A172 (cell line): Measurements from ENCODE around the gene BTBD9. TPM values are rescaled to one million over a fixed set of nuclear protein-coding genes. Genes with fewer than 3 reads are reported as not detected.

Experiments used
- DNase-seq: peaks from one replicate; pipeline ENCODE4 v3.0.0-alpha.2; 2015; ENCODE audit warnings: low spot score
- total RNA-seq: library from RNA; depleted of rRNA; stranded (reverse); fragments of >200 nt; shearing (Covaris generic); gene quantifications from 2 replicates; pipeline ENCODE4 v1.2.3, GENCODE V29; 2014; rRNA removed

The BTBD9 gene
- total RNA-seq = 6.9 and 8.9 TPM in 2 replicates

DNA sequence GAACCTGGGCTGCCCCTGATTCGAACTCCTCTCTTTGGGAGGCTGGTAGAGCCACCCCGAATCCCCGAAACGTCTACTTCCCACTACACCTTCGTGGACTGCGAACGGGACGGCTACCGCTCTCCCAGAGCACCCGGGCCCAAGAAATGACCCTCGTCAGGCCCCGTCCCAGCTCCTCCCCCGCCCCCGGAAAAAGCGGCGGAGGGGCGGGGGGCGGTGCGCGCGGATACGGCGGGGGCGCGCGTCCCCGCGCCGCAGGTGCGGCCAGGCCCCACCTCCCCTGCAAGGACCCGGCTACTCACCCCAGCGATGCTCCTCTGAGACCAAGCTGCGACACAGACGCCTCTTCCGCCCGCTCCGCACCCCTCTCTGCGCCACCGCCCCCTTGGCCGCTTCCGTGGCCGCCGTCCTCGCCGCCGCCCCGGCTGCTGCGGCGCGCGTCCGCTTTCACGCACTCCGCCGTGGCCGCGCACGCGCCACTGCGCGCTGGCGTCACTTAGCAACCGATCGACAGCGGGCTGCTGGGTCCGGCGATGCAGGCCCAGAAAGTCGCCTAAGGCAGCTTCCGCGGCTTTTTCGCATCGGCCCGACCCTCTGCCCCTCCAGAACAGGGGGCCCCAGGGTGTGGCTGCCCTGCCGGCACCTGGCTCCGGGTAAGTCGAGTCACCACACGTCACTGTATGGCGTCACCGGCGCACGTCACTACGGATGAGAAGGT lies at the start of gene BTBD9:
Gene BTBD9, minus strand, starts transcription at position 432 of the 718 bp plus-strand sequence.
- DNase-seq = peak; percentile 54

DNA sequence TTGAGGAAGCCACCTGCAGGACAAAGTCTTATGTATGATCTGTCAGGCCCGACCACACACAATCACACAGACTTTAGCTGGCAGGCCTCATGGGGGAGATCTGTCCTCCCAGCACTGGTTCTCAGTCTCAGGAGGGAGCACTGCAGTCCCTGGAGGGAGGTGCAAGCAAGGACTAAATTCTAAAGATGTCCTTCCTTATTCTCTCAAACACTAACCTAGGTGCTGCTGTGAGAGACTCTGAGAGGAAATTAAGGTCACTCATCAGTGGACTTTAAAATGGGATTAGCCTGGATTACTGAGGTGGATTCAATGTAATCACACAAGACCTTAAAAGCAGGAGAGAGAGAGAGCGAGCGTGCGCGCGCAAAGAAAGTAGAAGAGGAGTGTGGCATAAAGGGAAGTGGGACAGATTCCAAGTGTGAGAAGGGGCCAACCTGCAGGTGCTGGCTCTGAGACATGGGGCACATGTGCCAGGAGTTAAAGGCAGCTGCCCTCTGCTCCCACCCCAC lies 48.9 kb upstream of the BTBD9 start:
- no peak for DNase-seq

DNA sequence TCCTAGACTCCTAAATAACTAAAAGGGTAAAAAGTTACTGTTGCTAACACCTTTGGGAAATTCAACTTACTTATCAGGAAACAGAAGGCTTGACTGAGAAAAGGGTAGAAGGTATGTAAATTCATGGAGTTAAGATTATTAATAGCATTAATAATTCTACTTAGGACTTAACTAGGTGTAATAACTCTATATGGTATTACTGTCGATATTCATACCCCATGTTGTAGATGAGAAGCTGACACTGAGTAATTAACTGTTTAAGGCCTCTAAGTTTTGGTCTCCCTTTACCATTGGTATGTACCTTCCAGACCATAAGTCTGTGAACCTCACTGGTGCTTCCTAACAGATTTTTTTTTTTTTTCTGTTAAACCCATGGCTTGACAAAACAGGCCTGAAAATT lies 47.8 kb upstream of the BTBD9 start:
- no peak for DNase-seq

- DNase-seq = no peak
These were observed 47.3 kb upstream of the BTBD9 start for GRCh38 chr6:38687043-38687353.

- no peak for DNase-seq
These were observed 46.7 kb upstream of the BTBD9 start for GRCh38 chr6:38686270-38687042.

DNA sequence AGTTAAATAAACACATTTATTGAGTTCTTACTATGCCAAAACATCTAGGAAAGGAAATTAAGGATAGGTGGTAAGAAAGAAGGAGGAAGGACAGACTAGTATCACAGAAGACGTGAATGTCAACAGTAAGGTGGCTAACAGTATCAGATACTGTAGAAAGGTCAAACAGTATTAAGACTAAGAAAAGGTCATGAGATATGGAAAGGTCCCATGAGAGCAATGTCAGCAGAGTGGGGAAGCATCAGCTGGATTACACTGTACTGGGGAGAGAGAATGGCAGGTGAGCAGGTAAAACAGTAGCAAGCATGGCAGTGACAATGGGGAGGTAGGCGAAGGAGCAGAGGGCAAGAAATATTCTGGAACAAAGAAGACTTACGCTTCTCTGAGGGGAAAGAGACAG lies 45.2 kb upstream of the BTBD9 start:
- DNase-seq = no peak

GRCh38 chr6:38684237-38684636 lies 44.5 kb upstream of the BTBD9 start:
- no peak for DNase-seq

GRCh38 chr6:38681850-38682249 lies 42.1 kb upstream of the BTBD9 start:
- no peak for DNase-seq

GRCh38 chr6:38679668-38680067 lies 39.9 kb upstream of the BTBD9 start:
- DNase-seq = no peak

DNA sequence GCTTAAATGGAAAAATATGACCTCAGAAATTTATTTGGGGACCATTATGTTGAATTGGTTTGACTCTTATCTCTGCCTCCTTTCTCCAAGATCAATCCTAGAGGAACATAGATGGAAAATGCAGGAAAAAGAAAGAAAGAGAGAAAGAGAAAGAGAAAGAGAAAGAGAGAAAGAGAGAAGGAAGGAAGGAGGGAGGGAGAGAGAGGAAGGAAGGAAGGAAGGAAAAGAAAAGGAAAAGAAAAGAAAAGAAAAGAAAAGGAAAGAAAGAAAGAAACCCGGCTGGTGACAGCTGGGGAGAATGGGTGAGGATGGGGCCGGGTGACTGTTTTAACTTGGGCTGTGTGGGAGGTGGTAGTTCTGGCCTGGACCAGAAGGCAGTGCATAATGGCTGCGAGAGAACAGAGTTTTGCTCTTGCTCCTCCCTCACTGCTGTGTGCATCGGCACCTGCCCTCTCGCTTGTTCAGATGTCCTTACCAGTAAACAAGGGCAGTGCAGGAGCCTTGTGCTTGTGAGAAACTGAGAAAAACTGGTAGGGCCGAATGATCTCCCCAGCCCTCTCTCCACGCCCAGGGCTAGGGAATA lies 38.5 kb upstream of the BTBD9 start:
- DNase-seq = no peak

- no peak for DNase-seq
These were observed 37.3 kb upstream of the BTBD9 start for GRCh38 chr6:38676974-38677544.

DNA sequence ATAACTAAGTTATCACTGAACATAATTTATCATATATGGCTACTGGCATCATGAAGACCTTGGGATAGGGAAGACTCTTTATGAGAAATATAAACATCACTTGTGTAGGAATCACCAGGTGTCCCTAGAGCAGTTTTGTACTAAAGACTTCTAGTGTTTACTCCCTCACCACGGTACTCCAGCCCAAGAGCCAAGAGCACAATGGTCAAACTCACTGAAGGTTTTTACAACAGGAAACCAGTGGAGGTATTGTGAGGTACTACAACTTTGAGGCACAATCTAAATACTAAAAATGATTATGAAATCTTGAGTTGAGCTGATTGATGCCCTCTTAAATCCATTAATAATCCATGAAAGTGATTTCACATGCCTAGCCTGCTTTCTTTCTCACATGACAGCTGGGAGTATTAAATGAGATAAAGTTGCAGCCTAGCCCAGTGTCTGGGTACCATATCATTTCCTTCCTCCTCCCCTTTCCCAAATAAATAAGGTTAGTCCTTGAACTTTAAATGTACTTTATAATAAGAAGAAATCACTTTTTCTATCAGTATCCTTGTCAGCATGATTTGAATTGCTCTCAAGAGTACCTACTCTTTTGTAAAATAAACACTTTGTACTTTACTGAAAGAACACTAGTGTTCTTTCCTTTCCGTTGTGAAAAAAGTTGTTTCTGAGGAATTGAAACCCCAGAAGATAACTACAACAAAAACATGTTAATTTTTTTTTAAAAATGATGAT lies 36.7 kb upstream of the BTBD9 start:
- no peak for DNase-seq

GRCh38 chr6:38673397-38674165 lies 33.9 kb upstream of the BTBD9 start:
- peak; percentile 16 for DNase-seq

DNA sequence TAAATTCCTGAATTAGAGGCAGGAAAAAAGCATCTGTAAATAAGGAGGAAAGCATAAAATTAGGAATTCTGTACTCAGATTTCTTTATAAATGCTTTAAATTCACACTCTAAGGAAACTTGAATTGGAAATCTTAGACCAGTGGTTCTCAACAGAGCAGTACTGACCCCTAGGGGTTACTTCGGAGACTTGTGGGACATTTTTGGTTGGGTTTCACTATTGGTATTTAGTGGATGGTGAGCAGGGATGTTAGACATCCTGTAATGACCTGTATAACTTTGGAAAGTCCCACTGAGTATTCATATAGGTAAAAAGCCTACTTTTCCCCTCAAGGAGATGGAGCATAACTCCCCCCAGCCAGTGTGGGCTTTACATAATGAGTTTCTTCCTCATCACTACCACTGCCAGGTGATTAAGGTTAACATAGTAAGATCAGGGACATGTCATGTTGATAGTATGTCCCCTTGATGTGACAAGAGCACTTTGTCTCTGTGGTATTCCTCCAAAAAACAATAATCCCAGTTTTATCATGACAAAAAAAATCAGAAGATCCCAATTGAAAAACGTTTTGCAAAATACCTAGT lies 32.2 kb upstream of the BTBD9 start:
- DNase-seq = peak; percentile 49

GRCh38 chr6:38658418-38659167 lies 18.9 kb upstream of the BTBD9 start:
- no peak for DNase-seq

DNA sequence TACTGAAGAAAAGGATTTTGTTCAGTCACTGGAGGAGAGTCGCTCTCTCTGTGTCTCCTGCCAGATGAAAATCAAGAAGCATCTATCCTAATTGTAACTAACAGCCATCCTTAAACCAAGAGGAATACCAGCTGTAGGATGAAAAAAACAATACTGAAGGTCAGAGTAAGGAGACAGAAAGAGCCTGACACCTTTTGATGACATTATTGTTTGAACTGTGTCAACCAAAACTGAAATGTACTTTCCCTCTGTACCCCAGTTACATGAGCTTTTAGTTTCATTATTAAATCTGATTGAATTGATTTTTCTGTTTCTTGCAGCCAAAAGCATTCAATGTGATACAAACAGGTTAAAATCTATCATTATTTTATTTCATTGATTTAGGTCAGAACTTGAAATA lies 17.2 kb upstream of the BTBD9 start:
- DNase-seq = no peak

GRCh38 chr6:38654263-38654662 lies 14.5 kb upstream of the BTBD9 start:
- DNase-seq = no peak

DNA sequence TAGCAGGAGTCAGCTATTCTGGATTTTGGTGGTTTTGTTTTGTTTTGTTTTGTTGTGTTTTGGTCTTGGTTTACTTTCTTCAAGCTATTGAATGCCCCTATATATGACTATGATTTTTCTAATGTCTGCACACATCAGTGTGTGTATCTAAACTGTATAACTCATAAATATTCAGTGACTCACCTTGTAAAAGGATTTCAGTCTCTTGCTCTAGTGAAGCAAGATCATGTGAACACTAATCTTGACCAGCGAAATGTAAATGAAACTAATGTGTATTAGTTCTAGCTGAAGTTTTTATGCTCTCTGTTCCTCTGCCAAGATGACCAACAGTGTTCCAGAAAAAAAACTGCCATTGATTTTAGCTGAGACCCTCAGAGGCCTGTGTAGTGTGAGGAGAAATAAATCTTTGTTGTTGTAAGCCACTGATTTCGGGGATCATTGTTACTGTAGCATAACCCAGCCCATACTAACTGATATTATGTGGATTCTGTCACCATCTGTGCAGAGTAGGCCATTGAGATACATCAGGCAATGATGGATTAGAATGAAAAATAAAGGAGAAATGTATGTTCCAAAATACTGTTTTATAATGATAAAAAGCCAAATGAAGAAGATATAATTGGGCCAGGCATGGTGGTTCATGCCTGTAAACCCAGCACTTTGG lies 11.5 kb upstream of the BTBD9 start:
- no peak for DNase-seq

DNA sequence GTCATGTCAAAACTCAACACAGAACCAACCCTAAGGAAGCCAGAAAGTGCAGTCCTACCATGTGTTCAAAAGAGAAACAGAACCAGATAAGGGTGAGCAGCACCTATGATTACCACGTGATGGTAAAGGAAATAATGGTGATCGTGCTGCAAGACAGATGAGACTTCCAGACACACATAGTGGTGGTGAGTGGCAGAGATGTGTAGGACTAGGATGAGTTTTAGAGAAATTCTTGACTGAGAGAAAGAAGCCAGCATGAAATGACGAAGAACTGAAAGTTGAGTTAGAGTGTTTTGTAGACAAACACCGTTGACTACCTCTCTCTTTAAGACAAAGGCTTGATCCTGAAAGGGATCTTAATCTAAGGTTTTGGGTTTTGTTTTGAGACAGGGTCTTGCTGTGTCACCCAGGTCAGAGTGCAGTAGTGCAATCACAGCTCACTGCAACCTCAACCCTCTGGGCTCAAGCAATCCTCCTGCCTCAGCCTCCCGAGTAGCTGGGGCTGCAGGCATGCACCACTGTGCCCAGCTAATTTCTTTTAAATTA lies 10.6 kb upstream of the BTBD9 start:
- no peak for DNase-seq
